Cerebellar nuclear complex (tissue), 1 donor: ENCODE data around the gene FCRLB.
"Not testable (repeated sequence)": the region's sequence is repeated elsewhere in the genome, so short reads cannot be mapped to it uniquely, and the experiment has no call there.

Experiments used
- DNase-seq, 2 experiments: peaks; one replicate each; lab custom pipeline; 2025; lab: John Stamatoyannopoulos, UW

Gene FCRLB

DNA sequence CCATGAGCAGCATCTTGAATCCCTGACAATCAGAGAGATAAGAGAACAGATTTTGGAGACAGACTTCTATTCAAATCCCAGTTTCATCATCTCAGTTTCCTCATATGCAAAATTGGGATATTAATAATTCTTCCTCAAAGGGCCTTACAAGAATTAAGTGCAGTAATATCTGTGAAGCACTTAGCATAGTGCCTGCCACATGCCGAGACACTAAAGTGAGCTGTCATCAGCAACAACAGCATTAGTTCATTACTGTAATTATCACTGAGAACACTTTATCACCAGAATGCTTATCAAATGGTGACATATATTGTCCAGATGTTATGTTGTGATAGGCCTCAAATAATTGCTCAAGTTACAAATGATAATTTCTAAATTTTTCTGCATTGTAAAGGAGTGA lies 922 bp upstream of the FCRLB start:
- DNase-seq, result no peak

GRCh38 chr1:161721738-161722343 lies 497 bp downstream of the FCRLB start:
- no peak for DNase-seq

GRCh38 chr1:161722406-161722805 lies 1.1 kb downstream of the FCRLB start:
- DNase-seq, result no peak

DNA sequence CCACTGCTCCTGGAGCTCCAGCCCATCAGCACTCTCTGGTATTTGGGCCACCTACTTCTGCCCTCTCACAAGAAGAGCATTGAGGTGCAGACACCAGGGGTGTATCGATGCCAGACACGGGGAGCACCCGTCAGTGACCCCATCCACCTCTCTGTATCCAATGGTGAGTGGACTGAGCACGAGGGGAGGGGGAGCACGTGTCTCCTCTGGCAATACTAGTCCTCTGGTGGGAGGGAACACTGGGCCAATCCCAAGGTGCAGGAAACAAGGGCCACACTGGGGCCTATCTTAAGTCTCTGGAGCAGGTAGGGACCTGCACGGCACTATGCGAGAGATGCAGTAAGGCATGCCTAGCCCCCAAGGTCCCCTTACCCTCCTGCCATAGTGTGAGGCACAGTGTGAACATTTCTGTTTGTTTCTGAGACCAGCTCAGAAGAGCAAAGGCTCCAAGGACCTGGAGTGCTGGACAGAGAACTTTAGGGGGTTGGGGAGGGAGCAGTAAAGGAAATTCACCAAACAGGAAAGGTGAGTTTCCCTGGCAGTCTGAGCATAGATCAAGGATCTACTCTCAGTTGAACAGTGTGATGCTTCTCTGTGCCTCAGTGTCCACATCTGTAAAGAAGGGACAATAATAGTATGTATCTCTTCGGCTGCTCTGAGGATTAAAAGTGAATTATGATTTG lies 2.3 kb downstream of the FCRLB start:
- DNase-seq, result no peak

- DNase-seq, result not testable (repeated sequence)
These were observed 4.0 kb downstream of the FCRLB start for GRCh38 chr1:161725258-161725907.

DNA sequence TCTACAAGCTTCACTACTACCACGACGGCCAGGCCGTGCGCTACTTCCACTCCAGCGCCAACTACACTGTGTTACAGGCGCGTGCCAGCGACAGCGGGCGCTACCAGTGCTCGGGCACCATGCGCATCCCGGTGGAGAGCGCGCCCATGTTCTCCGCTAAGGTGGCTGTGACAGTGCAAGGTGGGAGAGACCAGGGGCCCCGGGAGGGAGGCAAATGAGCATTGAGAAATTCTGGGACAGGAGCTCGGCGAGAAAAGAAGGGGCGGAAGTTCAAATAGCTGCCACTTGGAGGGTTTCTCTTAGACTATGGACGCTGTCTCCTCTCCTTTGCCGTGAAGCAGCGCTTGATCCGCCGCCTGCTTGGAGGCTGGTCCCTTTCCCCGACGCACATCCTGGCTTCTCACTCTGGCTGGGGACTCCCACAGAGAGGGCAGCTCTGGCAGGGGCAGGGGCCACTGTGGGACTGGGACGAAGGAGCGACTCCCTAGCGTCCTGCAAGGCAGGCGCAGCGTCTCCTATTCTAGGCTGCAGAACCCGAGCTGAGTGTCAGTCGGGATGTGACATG lies 4.6 kb downstream of the FCRLB start:
- DNase-seq, result no peak

GRCh38 chr1:161726473-161727255 lies 5.3 kb downstream of the FCRLB start:
- no peak for DNase-seq

- DNase-seq, result peak in 1 of 2 experiments; percentile 4
These were observed 6.0 kb downstream of the FCRLB start for GRCh38 chr1:161727256-161727924.

GRCh38 chr1:161728376-161729226 lies 7.3 kb downstream of the FCRLB start:
- DNase-seq, result no peak

- DNase-seq, result no peak
These were observed 8.8 kb downstream of the FCRLB start for GRCh38 chr1:161730050-161730564.

- DNase-seq, result no peak
These were observed 9.9 kb downstream of the FCRLB start for GRCh38 chr1:161731241-161731640.

DNA sequence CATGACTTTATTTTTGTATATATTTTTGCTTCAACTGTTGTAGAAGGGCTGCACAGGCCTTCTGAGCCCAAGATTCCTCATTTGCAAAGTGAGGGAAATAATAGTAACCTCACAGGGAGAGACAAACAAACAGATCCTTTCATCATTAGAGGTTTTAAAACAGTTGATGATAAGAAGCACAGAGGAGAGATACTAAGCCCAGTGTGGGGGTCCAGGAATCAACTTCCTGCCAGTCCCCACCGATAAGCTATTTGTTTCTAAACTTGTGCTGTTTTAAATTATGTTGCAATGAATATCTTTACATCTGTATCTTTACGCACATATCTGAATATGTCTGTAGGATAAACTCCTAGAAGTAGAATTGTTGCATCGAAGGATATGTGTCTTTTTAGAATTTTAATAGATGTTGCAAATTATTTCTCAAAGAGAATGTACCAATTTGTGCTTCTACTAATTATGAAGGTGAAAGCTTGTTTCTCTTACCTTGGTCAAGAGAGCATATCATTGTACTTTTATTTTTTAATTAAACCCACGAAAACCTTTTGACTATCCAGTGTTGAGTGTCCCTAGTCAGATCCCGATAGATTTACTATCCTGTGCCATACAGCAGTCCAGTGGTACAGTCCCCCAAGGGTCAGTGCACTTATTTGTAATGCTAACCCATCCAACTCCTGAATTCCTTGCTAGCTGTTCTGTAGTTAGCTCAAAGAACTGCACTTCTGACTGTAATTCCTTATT lies 10.8 kb downstream of the FCRLB start:
- DNase-seq, result no peak

GRCh38 chr1:161733526-161733925 lies 12.2 kb downstream of the FCRLB start:
- no peak for DNase-seq

DNA sequence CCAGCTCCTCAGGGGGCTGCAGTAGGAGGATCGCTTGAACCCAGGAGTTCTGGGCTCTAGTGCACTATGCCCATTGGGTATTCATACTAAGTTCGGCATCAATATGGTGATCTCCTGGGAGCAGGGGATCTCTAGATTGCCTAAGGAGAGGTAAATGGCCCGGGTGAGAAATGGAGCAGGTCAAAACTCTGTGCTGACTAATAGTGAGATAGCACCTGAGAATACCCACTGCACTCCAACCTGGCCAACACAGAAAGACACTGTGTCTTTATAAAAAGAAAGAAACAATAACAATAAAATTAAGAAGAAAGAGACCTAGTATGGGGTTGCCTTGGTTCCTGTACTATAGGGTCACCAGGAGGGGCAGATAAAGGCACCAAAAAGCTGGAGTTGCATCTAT lies 14.5 kb downstream of the FCRLB start:
- no peak for DNase-seq

GRCh38 chr1:161736335-161736969 lies 15.1 kb downstream of the FCRLB start:
- no peak for DNase-seq

DNA sequence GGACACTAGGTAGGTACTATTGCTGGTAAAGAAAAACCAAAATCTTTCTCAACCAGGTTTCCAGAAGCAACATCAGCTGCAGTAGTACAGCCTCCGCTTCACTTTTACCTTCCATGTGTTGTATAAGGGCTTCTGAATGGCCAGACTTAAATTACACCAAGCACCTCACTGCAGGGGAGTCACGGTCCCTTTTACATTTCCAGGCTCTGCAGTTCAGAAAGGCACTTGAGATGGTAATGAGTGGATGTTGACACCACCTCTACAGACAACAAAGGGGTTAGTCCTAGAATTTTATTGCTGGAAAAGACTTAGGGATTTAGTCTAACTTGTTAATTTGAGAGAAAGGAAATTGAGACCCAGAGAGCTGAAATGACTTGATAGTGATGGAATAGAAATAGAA lies 16.3 kb downstream of the FCRLB start:
- DNase-seq, result no peak

DNA sequence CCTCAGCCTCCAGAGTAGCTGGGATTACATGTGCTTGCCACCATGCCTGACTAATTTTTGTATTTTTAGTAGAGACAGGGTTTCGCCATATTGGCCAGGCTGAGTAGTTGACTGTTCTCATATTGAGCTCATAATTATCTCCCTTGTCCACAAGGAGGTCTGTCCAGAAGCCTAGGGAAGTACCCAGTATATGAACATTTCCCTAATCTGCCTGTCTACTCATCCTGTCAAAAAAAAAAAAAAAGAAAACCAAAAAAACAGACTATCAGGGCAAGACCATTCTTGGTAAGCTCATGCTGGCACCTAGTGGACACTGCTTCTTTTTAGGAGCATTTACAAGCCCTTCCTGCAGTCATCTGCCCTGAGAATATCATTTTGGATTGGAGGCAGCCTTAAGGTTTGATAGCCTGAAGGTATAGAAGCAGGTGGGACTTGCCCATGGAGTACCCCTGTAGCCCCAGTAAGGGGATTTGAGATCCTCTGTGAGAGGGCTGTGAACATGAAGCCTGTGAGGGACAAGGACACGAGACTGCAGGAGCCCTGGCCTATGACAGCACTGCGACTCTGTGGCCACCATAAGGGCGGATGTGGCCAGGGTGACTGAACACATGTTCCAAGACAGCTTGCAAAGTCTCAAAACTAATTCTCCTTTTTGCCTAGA lies 17.4 kb downstream of the FCRLB start:
- no peak for DNase-seq

- no peak for DNase-seq
These were observed 18.7 kb downstream of the FCRLB start for GRCh38 chr1:161739865-161740566.
